ENCODE measurements around the gene SPNS1. TPM values are rescaled to one million over a fixed set of nuclear protein-coding genes. Genes with fewer than 3 reads are reported as not detected.
"Not testable (repeated sequence)": the region's sequence is repeated elsewhere in the genome, so short reads cannot be mapped to it uniquely, and the experiment has no call there.

Gene SPNS1
- total RNA-seq, 1 donor from 2014 or later, result 50.6 TPM

GRCh38 chr16:28935924-28936783, 38.4 kb upstream of the SPNS1 start:
- Mint-ChIP-seq H3K4me1 (ENCODE audit: low read depth, unreplicated experiment) (peaks cover 3% of the 10 kb centered on the region), H3K4me3 (ENCODE audit: unreplicated experiment) (no peak overlapping the region), H3K9me3 (ENCODE audit: unreplicated experiment) (peaks cover 3% of the 10 kb centered on the region), H3K27me3 (ENCODE audit: unreplicated experiment) (peaks cover 7% of the 10 kb centered on the region), H3K27ac (ENCODE audit: unreplicated experiment) (no peak overlapping the region), H3K36me3 (ENCODE audit: unreplicated experiment) (no peaks in the 10 kb centered on the region)
- no peak for TF ChIP-seq CTCF (IDR thresholded peaks at IDR 0.05; ENCODE audit: partially characterized antibody, unreplicated experiment)
- DNase-seq, result peak; percentile 43

GRCh38 chr16:28936784-28937155, 37.8 kb upstream of the SPNS1 start:
- TF ChIP-seq CTCF (IDR thresholded peaks at IDR 0.05; ENCODE audit: partially characterized antibody, unreplicated experiment), result no peak
- no peak overlapping the region for H3K4me3 Mint-ChIP-seq (ENCODE audit: unreplicated experiment)
- no peaks in the 10 kb centered on the region for H3K36me3 Mint-ChIP-seq (ENCODE audit: unreplicated experiment)
- H3K27me3 Mint-ChIP-seq (ENCODE audit: unreplicated experiment), result peaks cover 7% of the 10 kb centered on the region
- H3K9me3 Mint-ChIP-seq (ENCODE audit: unreplicated experiment), result peaks cover 3% of the 10 kb centered on the region
- peaks cover 3% of the 10 kb centered on the region for H3K4me1 Mint-ChIP-seq (ENCODE audit: low read depth, unreplicated experiment)
- DNase-seq, result no peak
- H3K27ac Mint-ChIP-seq (ENCODE audit: unreplicated experiment), result no peak overlapping the region

GRCh38 chr16:28937222-28937876, 37.2 kb upstream of the SPNS1 start:
- Mint-ChIP-seq H3K27ac (ENCODE audit: unreplicated experiment) (no peak overlapping the region), H3K4me1 (ENCODE audit: low read depth, unreplicated experiment) (peaks cover 3% of the 10 kb centered on the region), H3K4me3 (ENCODE audit: unreplicated experiment) (no peak overlapping the region), H3K36me3 (ENCODE audit: unreplicated experiment) (no peaks in the 10 kb centered on the region), H3K9me3 (ENCODE audit: unreplicated experiment) (peaks cover 3% of the 10 kb centered on the region), H3K27me3 (ENCODE audit: unreplicated experiment) (peaks cover 7% of the 10 kb centered on the region)
- DNase-seq, result no peak
- no peak for TF ChIP-seq CTCF (IDR thresholded peaks at IDR 0.05; ENCODE audit: partially characterized antibody, unreplicated experiment)

- H3K27ac Mint-ChIP-seq (ENCODE audit: unreplicated experiment), result no peak overlapping the region
- peaks cover 5% of the 10 kb centered on the region for H3K27me3 Mint-ChIP-seq (ENCODE audit: unreplicated experiment)
- DNase-seq, result no peak
- peaks cover 3% of the 10 kb centered on the region for H3K9me3 Mint-ChIP-seq (ENCODE audit: unreplicated experiment)
- peaks cover 2% of the 10 kb centered on the region for H3K4me1 Mint-ChIP-seq (ENCODE audit: low read depth, unreplicated experiment)
- no peak overlapping the region for H3K4me3 Mint-ChIP-seq (ENCODE audit: unreplicated experiment)
- no peak for TF ChIP-seq CTCF (IDR thresholded peaks at IDR 0.05; ENCODE audit: partially characterized antibody, unreplicated experiment)
- no peaks in the 10 kb centered on the region for H3K36me3 Mint-ChIP-seq (ENCODE audit: unreplicated experiment)
Observed at GRCh38 chr16:28938721-28939120, 35.9 kb upstream of the SPNS1 start.

GRCh38 chr16:28939825-28940224, 34.8 kb upstream of the SPNS1 start:
- H3K4me1 Mint-ChIP-seq (ENCODE audit: low read depth, unreplicated experiment); DNase-seq; H3K36me3 Mint-ChIP-seq (ENCODE audit: unreplicated experiment); H3K27me3 Mint-ChIP-seq (ENCODE audit: unreplicated experiment); H3K9me3 Mint-ChIP-seq (ENCODE audit: unreplicated experiment); H3K27ac Mint-ChIP-seq (ENCODE audit: unreplicated experiment); H3K4me3 Mint-ChIP-seq (ENCODE audit: unreplicated experiment): not testable (repeated sequence)
